Brain microvascular endothelial cell (primary cell): ENCODE measurements around the gene PTPDC1.

Source experiments
- DNase-seq: peaks from one replicate; pipeline ENCODE4 v3.0.0-alpha.2; 2020
- H3K27ac ChIP-seq: fragments of 250-450 bp; sonication (Bioruptor Pico); 2 replicates; pipeline ENCODE4 v1.5.1; 2020; ENCODE audit warnings: mild to moderate bottlenecking, moderate library complexity
- H3K27me3 ChIP-seq: fragments of 250-450 bp; sonication (Bioruptor Pico); replicated peaks from 2 replicates; pipeline ENCODE4 v1.5.1; 2020; ENCODE audit warnings: mild to moderate bottlenecking
- H3K36me3 ChIP-seq: fragments of 250-450 bp; sonication (Bioruptor Pico); replicated peaks from 2 replicates; pipeline ENCODE4 v1.5.1; 2020; ENCODE audit warnings: mild to moderate bottlenecking
- H3K4me3 ChIP-seq: 2 replicates; pipeline ENCODE4 v1.5.1; 2011; ENCODE audit warnings: low read depth, mild to moderate bottlenecking, control low read depth, low read length, moderate library complexity
- in situ Hi-C: cut with HindIII; loops from 2 replicates; pipeline ENCODE4 v1.10.0; 2017; ENCODE audit warnings: low sequenced_read_pairs, low pct_ligation_motif_present
- TF ChIP-seq, protein P1 (sequence below): IDR thresholded peaks from 2 replicates; pipeline ENCODE4 v1.5.1; 2011; ENCODE audit warnings: low read depth, mild to moderate bottlenecking, moderate library complexity, low read length, control low read depth, inconsistent platforms; ENCODE audit errors: missing control alignments

Gene PTPDC1

DNA sequence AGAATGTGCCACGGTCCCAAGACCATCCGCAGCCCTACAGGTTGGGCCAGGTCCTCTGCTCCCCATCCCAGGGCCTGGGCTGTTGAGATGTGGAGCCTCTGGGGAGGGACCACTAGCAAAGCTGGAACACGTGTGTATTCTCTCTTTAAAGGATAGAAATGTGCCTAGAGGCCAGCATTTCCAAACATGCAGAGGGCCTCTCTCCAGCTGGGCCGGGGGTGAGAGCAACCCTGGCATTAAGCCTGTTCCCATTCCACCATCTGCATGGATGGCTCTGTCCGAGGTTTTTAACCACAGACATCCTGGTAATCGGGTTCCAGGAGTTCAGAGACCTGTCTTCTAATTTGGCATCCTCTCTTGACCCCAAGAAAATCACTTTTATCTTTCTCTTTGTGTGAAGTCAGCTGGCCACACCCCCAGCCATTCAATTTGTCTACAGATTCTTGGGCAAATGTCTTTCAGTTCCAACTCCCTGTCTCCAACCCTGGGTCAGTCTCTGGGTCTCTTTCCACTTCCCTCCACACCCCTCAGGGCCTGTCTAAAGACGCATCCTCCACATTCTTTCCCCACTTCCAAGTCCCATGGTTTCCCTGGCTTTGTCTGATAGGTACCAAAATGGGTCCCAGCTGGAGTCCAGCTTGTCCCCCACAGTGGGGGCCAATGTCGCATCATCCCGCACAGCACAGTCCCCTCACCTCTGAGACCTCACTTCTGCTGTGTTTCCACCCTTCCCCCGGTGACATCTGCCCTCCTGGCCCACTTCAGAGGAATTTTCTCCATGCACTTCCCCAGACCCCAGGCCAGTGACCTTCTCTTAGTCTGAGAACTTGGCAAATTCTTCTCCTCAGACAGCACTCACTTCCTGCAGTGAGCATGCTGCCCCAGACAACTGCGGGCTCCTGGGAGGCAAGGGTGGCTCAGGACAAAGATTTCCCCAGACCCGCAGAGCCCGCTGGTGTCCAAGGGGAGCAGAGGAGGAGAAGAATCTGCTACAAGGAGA lies 56.8 kb downstream of the PTPDC1 start:
- in situ Hi-C loops, result no loop called here
- Histone ChIP-seq H3K27me3 (no peaks in the 10 kb centered on the region), H3K27ac (peak overlapping the region; percentile 77), H3K36me3 (no peaks in the 10 kb centered on the region), H3K4me3 (no peak overlapping the region)
- TF ChIP-seq, protein P1, sequence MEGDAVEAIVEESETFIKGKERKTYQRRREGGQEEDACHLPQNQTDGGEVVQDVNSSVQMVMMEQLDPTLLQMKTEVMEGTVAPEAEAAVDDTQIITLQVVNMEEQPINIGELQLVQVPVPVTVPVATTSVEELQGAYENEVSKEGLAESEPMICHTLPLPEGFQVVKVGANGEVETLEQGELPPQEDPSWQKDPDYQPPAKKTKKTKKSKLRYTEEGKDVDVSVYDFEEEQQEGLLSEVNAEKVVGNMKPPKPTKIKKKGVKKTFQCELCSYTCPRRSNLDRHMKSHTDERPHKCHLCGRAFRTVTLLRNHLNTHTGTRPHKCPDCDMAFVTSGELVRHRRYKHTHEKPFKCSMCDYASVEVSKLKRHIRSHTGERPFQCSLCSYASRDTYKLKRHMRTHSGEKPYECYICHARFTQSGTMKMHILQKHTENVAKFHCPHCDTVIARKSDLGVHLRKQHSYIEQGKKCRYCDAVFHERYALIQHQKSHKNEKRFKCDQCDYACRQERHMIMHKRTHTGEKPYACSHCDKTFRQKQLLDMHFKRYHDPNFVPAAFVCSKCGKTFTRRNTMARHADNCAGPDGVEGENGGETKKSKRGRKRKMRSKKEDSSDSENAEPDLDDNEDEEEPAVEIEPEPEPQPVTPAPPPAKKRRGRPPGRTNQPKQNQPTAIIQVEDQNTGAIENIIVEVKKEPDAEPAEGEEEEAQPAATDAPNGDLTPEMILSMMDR, result no peak
- DNase-seq, result no peak

DNA sequence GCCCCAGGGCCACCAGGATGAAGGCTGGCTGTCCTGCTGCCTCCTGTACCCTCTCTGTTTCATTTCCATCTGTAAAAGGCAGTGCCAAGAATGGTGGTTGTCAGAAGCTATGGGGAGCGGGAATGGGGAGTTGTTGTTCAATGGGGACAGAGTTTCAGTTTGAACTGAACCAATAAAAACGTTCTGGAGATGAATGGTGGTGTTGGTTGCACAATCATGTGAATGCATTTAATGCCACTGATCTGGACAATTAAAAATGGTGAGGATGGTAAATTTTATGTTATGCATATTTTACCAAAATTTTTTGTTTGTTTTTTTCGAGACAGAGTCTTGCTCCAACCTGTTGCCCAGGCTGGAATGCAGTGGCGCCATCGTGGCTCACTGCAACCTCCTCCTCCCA lies 58.1 kb downstream of the PTPDC1 start:
- TF ChIP-seq, protein P1, result no peak
- DNase-seq, result no peak
- in situ Hi-C loops, result no loop called here
- Histone ChIP-seq H3K27me3 (no peaks in the 10 kb centered on the region), H3K4me3 (no peak overlapping the region), H3K36me3 (no peaks in the 10 kb centered on the region), H3K27ac (no peak overlapping the region)

GRCh38 chr9:94144394-94144793 lies 60.1 kb downstream of the PTPDC1 start:
- TF ChIP-seq, protein P1, result no peak
- Histone ChIP-seq H3K36me3 (no peaks in the 10 kb centered on the region), H3K4me3 (no peak overlapping the region), H3K27me3 (no peaks in the 10 kb centered on the region), H3K27ac (no peak overlapping the region)
- in situ Hi-C loops, result no loop called here
- no peak for DNase-seq

GRCh38 chr9:94145640-94146039 lies 61.4 kb downstream of the PTPDC1 start:
- no peaks in the 10 kb centered on the region for H3K27me3 ChIP-seq
- H3K4me3 ChIP-seq, result no peak overlapping the region
- no peak for DNase-seq
- H3K36me3 ChIP-seq, result no peaks in the 10 kb centered on the region
- in situ Hi-C loops, result no loop called here
- H3K27ac ChIP-seq, result no peak overlapping the region
- TF ChIP-seq, protein P1, result no peak

DNA sequence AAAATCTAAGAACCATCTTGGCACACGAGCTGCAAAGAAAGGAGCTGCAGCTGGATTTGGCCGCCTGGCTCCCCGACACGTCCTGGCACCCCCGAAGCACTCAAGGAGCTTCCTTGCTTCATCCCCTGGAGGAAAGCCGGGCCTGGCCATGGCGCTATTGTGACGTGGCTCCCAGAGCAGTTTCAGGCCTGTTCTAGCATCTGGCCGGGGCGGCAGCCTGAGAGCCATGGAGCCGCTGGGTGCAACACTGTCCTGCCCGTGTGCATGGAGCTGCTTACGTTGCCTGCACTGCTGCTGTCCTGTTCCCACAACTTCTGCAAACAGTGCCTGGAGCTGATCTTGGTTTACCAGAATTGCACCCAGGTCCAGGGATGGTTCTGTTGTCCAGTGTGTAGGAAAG lies 63.5 kb downstream of the PTPDC1 start:
- TF ChIP-seq, protein P1, result no peak
- DNase-seq, result no peak
- Histone ChIP-seq H3K36me3 (no peaks in the 10 kb centered on the region), H3K27ac (no peak overlapping the region), H3K4me3 (no peak overlapping the region), H3K27me3 (no peaks in the 10 kb centered on the region)
- in situ Hi-C loops, result no loop called here
